CD4-positive, alpha-beta T cell treated with Interferon gamma for 1 hour (primary cell): ENCODE results near the gene ARHGAP15.
"Not testable (repeated sequence)": the region's sequence is repeated elsewhere in the genome, so short reads cannot be mapped to it uniquely, and the experiment has no call there.

Experiments
- DNase-seq: peaks from one replicate; pipeline ENCODE4 v3.0.0-alpha.2; 2020

Gene ARHGAP15

DNA sequence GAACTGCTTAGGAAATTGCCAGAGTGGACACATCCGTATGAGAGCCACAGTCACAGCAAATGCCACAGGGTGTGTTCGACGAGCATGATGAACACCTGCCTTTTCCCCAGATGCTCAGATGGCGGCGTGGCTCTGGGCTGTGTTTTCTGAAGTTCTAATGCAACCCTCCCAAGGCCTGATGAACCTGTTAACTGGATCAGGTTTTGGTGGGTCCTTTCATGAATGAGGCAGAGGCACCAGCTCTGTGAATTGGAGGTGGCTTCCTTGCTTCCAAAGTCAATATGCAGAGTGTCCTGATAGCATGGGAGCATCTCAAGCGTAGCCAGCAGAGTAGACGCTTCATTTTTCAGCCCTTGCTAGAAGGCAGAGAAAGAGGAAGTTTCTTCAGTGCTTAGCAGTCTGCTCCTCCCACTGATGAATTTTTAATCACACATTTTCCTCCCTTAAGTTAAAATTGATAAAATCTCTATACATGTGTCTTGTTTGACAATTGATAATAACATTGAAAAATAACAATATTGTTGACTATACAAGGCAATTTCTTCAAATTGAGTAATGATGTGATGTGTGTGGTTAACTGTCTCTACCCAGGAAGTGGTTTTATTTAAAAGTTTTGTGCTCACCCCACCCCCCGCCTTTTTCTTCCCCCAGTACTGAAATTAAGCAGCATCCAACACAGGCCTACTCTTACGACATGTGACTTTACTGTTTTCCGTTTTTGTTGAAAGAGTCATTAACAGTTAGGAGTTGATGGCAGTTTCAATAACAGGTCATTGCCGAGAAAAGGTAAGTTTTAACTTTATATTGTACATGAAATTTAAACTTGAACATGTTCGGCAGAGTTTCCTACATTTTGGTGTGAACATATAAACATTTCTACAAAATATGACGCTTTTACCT lies at the start of gene ARHGAP15:
TSS of gene ARHGAP15 (plus strand) at position 739 of the 900 bp plus-strand sequence.
- DNase-seq = peak; percentile 73

DNA sequence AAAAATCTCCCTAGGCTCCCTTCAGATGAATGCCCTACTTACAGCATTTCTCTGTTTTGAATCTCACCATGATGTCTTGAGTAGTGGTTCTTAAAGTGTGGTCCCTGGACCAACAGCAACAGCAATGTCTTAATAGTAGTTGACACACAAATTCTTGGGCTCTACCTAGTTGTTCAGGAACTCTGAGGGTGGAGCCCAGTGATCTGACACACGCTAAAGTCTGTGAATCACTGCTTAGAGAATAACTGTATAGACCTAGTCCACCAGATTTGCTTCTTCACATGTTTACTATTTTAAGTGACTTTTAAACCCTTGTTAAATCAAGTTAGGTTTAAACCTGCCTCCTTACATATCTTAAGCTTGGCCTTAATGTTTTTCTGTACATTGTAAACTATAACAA lies 47.6 kb upstream of the ARHGAP15 start:
- DNase-seq = no peak

DNA sequence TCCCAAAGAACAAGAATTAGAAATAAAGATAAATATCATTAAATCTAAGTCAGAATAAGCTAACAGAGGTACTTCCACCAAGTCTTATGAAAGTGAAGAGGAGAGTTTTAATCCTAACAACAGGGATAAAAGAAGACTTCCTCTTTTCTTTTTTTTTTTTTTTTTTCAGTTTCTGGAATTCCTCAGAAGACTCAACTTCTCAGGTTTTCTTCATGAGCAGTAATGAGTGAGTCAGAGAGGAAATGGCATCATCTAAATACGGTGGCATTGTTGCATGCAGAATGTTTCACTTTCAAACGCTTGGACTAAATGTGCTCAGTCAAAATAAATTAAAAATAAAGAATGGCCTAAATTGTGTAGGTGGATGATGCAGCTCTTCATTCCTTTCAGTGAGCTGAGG lies 45.6 kb upstream of the ARHGAP15 start:
- DNase-seq = no peak

DNA sequence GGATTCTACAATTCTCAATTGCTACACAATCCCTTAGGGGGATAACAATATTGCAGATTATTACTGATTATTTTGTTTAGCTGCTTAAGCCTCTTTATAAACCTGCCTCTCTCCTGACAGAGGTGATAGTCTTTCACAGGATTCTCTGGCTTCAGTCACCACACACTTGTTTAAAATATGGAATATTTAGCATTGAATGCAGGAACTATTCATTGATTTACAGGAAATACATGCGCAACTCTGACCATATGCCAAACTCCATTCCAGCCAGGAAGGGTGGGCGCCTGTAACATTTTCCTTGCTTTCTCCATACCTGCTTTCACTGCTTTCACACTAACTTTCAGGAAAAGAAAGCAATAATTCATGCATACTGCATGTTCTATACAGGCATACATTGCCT lies 44.8 kb upstream of the ARHGAP15 start:
- no peak for DNase-seq

DNA sequence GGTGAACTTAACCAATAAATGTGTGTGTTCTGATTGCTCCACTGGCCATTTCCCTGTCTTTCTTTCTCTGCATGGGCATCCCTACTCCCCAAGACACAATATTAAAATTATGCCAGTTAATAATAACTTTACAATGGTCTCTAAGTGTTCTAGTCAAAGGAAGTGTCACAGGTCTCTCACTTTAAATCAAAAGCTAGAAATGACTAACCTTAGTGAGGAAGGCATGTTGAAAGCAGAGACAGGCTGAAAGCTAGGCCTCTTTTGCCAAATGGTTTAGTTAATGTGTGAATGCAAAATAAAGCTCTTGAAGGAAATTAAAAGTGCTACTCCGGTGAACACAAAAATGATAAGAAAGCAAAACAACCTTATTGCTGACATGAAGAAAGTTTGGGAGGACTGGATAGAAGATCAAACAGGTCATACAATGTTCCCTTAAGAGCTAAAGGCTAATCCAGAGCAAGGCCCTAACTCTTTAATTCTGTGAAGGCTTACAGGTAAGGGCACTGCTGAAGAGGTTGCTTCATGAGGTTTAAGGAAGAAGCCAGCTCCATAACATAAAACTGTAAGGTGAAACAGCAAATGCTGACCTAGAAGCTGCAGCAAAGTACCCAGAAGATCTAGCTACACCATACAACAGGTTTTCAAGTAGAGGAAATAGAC lies 44.0 kb upstream of the ARHGAP15 start:
- DNase-seq = no peak

DNA sequence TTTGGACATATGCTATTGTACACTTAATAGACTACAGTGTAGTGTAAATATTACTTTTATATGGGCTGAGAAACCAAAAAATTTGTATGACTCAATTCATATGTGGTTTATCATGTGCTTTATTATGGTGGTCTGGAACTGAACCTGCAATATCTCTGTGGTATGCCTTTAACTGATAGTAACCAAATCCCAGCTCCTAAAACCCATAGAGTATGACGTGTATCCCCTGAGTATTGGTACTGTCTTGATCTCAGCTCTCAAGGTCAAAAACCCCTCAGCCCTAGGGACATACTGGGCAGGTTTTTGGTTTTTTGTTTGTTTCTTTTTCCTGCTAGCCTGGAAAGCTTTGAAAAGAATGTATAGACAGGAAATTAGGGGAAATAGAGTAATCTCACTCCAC lies 42.2 kb upstream of the ARHGAP15 start:
- no peak for DNase-seq

DNA sequence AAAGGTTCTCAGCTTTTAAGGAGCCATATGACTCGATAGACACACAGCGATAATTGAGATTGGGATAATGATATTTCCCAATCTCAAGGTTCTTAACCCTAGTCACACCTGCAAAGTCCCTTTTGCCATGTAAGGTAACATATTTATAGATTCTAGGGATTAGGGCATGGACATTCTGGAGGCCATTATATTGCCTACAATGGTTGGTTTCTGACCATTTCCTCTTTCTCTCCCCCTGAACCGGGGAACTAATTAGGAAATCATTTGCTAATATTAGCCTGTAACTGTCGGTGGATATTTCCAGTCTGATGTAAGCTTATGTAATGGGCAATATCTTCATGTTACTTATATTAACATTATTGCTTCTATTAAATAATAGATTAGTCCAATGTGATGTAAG lies 40.8 kb upstream of the ARHGAP15 start:
- no peak for DNase-seq

DNA sequence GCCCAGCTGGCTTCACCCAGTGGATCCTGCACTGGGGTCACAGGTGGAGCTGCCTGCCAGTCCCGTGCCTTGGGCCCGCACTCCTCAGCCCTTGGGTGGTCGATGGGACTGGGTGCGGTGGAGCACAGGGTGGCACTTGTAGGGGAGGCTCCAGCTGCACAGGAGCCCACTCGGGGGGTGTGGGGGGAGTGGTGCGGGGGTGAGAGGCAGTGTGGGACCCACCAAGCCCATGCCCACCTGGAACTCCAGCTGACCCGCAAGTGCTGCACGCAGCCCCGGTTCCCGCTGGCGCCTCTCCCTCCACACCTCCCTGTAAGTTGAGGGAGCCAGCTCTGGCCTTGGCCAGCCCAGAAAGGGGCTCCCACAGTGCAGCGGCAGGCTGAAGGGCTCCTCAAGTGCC lies 39.7 kb upstream of the ARHGAP15 start:
- not testable (repeated sequence) for DNase-seq

DNA sequence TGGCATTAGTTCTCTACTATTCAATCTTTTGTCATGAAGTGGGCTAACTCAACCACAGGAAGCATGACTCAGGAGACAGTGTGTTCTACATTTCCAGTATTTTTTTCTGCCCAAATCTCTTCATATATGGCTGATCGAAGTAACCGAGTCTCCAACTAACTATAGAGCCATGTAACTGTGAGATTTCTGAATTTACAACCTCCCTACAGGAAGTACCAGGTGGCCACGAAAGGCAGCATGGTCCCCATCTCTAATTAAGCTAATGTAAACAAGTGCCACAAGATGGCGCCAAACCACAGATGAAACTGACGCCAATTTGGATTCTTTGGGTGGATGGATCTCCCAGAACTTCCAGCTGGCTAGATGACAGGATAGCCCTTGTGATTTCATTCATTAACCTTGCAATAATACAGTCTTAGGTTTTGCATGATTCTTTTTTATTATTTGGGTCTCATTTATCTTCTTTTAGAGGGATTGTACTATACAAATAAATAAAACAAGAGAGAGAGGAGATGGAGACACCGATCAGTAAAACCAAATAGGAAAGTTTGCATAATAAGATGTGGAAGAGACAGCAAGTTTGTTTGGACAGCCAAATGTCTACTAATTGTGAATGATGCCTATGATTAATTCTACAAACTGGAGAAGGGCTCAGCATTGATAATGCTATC lies 18.3 kb upstream of the ARHGAP15 start:
- DNase-seq = peak; percentile 57

DNA sequence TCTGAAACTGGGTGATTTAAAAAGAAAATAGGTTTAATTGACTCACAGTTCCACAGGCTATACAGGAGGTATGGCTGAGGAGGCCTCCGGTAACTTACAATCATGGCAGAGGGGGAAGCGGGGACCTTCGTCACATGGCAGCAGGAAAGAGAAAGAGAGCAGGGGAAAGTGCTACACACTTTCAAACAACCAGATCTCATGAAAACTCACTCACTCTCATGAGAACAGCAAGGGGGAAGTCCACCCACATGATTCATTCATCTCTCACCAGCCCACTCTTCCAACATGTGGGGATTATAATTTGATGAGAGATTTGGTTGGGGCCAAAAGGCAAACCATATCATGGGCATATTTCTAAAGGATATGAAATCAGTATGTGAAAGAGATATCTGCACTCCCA lies 12.0 kb upstream of the ARHGAP15 start:
- no peak for DNase-seq

DNA sequence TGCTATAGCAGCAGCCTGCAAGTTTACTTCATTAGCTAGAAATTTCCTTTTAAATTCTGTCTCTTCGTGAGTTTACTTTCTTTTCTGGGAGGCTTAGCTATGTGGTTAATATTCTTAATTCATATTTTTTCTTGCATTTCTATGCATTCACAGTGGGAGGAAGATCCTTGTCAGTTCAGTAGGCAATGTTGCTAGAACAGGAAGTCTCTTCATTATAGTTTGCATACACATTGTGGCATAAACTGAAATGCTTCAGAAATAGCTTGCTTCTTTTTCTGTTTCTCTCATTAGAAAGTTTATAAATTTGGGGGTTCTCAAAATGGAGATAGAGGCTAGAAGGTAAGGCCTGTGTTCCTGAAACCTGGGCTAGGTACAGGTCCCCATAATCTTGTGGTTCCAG lies 8.1 kb upstream of the ARHGAP15 start:
- no peak for DNase-seq

DNA sequence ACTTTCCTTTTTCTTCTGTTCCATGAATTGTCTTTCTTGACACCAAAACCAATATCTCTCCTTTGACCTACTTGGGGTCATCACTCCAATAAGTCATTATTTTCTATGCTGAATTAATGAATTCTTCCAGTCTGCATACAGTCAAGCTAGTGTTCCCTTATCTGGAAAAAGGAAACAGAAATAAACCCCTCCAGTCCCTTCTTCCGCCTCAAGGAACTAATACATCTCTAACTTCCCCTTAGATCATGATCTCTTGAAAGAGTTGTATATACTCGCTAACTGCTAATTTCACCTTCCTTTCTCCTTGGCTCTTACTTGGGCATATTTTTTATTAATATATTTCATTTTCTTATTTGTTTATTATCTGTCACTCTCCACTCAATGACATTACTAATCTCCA lies 7.3 kb upstream of the ARHGAP15 start:
- DNase-seq = no peak

DNA sequence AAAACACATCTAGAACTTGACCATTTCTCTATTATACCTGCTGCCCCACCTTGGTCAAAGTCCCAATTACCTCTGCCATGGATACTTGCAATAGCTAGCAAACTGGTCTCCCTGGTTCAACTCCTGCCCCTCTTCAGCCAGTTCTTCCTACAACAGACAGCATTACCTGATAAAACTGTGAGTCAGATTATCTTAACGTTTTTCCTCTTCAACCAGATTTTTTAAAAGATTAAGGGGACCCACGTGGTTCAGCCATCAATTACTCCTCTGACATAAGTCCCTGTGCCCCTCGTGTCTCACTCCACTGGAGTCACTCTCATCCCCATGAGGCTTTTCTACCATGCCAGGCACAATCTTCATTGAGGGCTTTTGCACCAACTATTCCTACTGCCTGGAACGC lies 5.3 kb upstream of the ARHGAP15 start:
- DNase-seq = no peak

DNA sequence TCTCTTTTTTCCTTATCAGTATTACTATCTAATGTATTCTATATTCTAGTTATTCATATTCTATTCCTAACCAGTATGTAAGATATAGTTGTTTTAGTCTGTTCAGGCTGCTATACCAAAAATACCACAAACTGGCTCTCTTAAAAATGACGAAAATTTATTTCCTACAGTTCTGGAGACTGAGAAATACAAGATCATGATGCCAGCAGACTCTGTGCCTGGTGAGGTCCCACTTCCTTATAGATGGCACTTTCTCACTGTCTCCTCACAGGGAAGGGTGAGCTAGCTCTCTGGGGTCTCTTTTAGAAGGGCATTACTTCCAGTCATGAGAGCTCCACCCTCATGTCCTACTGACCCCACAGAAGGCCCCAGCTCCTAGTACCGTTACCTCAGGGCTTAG lies 4.8 kb upstream of the ARHGAP15 start:
- no peak for DNase-seq

DNA sequence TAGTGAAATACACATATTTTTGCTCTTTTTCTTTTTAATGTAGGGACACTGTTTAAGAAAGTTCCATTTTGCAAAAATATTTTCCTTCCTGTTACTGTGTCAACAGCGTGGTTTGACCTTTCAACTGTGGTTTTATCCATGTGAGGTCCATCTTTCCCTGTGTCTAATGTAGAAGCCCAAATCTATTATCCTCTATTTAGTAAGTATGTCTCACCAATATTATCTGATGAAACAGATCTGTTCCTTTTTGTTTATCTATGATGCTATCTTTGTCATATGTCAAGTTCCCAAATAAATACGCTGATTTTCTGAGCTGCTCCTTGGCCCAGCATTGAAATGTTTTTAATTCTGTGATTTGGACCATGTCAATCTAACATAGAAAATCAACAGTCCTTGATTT lies 3.5 kb upstream of the ARHGAP15 start:
- no peak for DNase-seq

DNA sequence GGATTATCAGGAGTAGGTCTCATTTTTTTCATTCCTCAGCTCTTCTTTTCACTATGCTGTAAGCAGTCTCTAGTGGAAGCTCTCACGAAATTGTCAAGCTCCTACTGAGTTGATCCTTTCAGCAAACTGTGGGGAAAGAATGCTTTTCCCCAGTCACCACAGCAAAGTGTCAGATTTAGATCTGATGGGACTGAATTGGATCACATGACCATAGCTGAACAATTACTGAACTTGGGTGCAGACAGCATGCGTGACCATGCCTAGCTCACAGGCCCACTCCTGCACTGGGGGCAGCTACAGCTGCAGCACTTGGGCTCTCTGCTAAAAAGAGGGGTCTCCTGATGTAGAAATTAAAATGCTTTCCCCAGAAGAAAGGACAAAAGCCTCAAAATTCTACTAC lies 3.1 kb downstream of the ARHGAP15 start:
- DNase-seq = no peak

DNA sequence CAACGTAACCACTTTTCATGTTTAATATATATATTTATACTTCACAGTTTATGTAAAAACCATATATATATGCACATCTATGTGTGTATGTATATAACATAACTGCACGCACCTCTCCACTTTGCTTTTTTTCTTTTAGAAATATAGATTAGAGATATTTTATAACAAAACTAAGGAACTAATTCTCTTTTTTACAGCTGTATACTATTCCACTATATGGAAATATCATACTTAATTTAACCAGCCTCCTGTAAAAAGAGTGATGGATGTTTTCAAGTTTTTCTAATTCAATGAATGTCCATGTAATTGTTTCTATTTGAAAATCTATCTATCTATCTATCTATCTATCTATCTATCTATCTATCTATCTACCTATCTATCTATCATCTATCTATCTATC lies 4.6 kb downstream of the ARHGAP15 start:
- no peak for DNase-seq

DNA sequence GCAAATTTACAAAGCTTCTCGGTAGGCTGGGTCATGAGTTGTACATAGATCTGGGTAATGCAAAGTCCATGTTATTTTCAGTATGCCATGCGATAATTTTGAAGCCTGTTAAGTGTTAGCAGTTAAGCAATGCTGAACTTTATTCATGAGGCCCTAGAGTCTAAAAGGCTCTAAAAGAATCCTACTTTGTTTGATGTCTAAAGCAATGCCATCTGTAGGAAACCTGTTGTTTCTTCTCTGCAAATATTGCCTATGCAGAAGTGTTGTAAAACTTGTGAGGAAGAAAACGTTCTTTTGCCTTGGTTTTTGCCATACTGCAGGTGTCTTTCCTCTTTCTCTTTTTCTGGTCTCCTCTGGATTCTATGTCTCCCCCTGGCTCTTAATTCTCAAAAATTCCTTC lies 9.1 kb downstream of the ARHGAP15 start:
- DNase-seq = no peak

DNA sequence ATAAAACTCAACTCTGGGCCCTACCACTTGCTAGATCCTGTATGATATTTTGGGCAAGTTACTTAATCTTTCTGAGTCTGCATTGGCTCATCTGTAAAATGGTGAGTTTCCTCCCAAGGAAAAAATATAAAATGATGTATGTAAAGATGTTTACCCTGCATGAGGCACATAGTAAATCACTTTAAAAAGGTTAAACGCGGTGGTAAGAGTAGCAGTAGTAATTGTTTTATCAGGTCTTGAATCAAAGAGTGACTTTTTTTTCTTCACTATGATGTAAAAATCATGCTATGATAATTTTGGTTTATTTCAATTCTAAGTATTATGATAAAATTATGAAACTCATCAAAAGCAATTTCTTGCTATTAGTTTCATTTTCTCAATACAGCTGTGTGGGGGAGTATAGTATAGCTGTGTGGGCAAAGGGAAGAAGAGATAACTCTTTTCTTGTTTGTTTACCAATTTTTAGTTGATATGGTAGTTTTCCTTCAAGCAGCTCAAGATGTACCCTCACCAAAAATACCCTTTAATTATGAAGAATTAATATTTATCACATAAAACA lies 10.7 kb downstream of the ARHGAP15 start:
- DNase-seq = no peak

DNA sequence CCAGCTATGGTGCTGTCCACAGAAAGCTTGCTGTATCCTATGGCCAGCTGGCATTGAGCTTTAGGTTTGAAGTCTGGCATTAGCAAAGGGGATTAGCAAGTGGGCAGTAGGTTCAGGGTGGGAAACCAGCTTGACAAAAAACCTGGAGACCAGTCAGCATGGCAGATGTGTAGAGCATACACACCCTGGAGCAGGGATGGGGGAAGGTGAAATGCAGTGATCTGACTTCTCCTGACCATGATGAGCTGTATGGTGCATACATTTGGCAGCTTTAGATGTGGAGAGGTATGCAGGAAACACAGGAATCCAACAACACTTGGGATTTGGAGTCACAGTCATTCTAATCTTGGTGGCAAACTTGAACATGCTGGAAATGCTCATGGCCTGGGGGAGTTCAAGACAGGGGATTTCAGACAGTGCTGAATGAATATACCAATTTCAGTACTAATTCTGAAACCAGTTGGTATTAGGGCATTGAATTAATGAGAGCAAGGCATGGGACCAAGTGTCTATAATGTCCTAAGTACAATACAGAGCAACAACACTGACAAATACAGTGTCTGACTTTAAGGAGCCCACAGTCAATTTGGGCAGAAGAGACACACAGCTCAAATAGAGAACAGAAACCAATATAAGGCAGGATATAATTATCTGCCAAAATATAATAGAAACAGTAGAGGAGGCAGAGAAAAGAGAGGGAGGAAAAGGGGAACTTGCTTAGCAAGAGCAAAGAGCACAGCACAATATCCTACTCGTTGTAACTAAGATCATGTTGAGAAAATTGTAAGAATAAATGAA lies 11.8 kb downstream of the ARHGAP15 start:
- no peak for DNase-seq

DNA sequence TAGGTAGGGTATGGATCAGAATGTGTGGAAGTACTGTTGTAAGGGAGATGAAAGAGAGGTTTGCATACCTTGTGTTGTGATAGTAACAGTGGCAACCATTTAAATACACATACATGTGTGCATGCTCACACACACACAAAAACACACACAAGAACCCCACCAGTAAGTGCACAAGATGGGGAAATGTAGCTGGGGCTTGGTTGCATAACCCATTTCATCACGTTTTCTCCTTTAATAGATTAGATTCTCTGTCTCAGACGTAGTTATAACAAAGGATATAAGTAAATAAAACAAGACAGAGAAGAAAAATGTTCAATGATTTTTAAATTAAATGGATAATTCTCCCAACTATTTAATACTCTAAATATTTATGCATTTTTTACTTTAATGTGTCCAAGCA lies 13.4 kb downstream of the ARHGAP15 start:
- no peak for DNase-seq

DNA sequence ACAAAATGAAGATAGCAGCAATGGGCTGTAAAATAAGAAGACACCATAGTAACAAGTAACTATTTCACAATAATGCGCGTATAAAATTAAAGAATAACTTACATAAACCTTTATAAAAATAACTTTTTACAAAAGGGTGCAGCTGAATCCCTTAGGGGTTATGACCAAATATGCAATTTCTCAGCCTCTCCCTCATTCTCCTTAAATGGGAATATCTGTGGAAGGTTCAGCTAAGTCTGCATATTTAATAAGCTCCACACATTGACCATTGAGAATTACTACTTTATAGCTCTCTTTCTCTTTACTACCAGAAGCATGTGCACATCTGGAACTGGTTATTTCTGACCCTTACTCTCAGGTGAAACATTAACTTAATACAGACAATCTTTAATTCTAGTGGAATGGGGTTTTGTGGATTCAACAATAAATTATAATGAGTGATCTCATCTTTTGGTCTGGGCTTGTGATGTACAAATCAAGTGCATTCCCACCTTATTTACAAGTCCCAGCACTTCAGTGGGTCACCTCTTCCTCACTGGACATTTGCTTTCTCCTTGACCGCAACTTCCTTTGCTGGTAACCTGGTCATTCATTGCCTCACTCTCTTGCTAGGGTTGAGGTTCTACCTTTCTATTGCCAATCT lies 15.7 kb downstream of the ARHGAP15 start:
- no peak for DNase-seq
